HG03103 (cell line): Measurements from ENCODE around the gene LTK.
"Not testable (repeated sequence)": the region's sequence is repeated elsewhere in the genome, so short reads cannot be mapped to it uniquely, and the experiment has no call there.

Experiments
- ATAC-seq: cut with Tn5 transposase; IDR thresholded peaks from one replicate; pipeline ENCODE4 v1.9.1; 2021; ENCODE audit warnings: low read depth; ENCODE audit not compliant: unreplicated experiment

The LTK gene

GRCh38 chr15:41480396-41481140 is 33.1 kb downstream of the LTK start:
- no peak for ATAC-seq

GRCh38 chr15:41476416-41477048 is 37.1 kb downstream of the LTK start:
- no peak for ATAC-seq

GRCh38 chr15:41474941-41475340 is 38.7 kb downstream of the LTK start:
- no peak for ATAC-seq

GRCh38 chr15:41474436-41474835 is 39.2 kb downstream of the LTK start:
- no peak for ATAC-seq

GRCh38 chr15:41473418-41473817 is 40.2 kb downstream of the LTK start:
- no peak for ATAC-seq

- ATAC-seq, result not testable (repeated sequence)
These were observed 44.0 kb downstream of the LTK start for GRCh38 chr15:41469644-41470043.

- ATAC-seq, result no peak
These were observed 46.9 kb downstream of the LTK start for GRCh38 chr15:41466711-41467110.

GRCh38 chr15:41465822-41466421 is 47.7 kb downstream of the LTK start:
- ATAC-seq, result no peak

GRCh38 chr15:41464889-41465580 is 48.6 kb downstream of the LTK start:
- ATAC-seq, result no peak

GRCh38 chr15:41462084-41462795 is 51.4 kb downstream of the LTK start:
- ATAC-seq, result no peak
